ENCODE data around the gene SAMM50. TPM values are rescaled to one million over a fixed set of nuclear protein-coding genes. Genes with fewer than 3 reads are reported as not detected.

Gene SAMM50
- total RNA-seq, 1 experiment from 2014 or later = 40.8 TPM

- no peak for TF ChIP-seq REST (IDR thresholded peaks at IDR 0.05; ENCODE audit: low read depth)
- TF ChIP-seq JUND (IDR thresholded peaks at IDR 0.05) = peak; percentile 65
- TF ChIP-seq ZNF274 (IDR thresholded peaks at IDR 0.05; ENCODE audit: low read depth, low read length) = no peak
- no peak for TF ChIP-seq EZH2 (IDR thresholded peaks at IDR 0.05)
- TF ChIP-seq SP1 (IDR thresholded peaks at IDR 0.05; ENCODE audit: low read depth) = peak; percentile 26; the same call in 1 of the 2 replicates
- no peak for TF ChIP-seq ELF1 (IDR thresholded peaks at IDR 0.05; ENCODE audit: borderline replicate concordance, low read depth)
- TF ChIP-seq CBX3 (IDR thresholded peaks at IDR 0.05; ENCODE audit: low read depth) = no peak
- no peak for TF ChIP-seq CEBPB (IDR thresholded peaks at IDR 0.05; ENCODE audit: low read depth)
Observed at GRCh38 chr22:43921370-43921769, 33.9 kb upstream of the SAMM50 start (continued).

- Histone ChIP-seq H3K4me2 (ENCODE audit: low read length) (peak overlapping the region; percentile 76), H3K4me3 (replicated peaks in 1 of 2; ENCODE audit: low read depth in 1 of 2, low read length in 2 of 2) (peak overlapping the region in 1 of 2 experiments; percentile 37; a peak in 1 of 4 replicates), H4K20me1 (ENCODE audit: insufficient read depth) (no peaks in the 10 kb centered on the region), H3K4me1 (ENCODE audit: control insufficient read depth in 1 of 2, insufficient read depth in 2 of 2, low read length in 2 of 2) (peaks cover 40 to 46% of the 10 kb centered on the region in 2 experiments), H3K79me2 (ENCODE audit: insufficient read depth, low read length) (no peaks in the 10 kb centered on the region), H3K9me2 (ENCODE audit: insufficient read depth) (no peaks in the 10 kb centered on the region), H3K36me3 (ENCODE audit: control insufficient read depth in 1 of 2, insufficient read depth in 2 of 2, low read length in 2 of 2) (no peaks in the 10 kb centered on the region), H3K27ac (ENCODE audit: low read depth, low read length) (no peak overlapping the region), H3K9me3 (ENCODE audit: control insufficient read depth in 1 of 2, insufficient read depth in 1 of 2, low read depth in 1 of 2, low read length in 2 of 2) (no peaks in the 10 kb centered on the region), H3K9ac (ENCODE audit: low read length) (no peak overlapping the region), H3K27me3 (ENCODE audit: insufficient read depth, low read length) (no peaks in the 10 kb centered on the region), H2AFZ (ENCODE audit: low read depth, low read length, poor library complexity, severe bottlenecking) (no peak overlapping the region)
- CTCF ChIA-PET = interaction anchor here (1.0 to 1.7 kb wide), 3 partner anchors 19 to 39 kb away, joined by 4 to 8 read pairs (median 5); no protein-coding TSS in a partner anchor
- intact Hi-C loops (cut with micrococcal nuclease) = no loop called here
- RAD21 ChIA-PET (ENCODE audit: low non-redundant PET in 1 of 2, low total read pairs in 2 of 2, uncharacterized antibody in 2 of 2, unreplicated experiment in 2 of 2) = no interaction called here
- no TSS peak for BruUV-seq (replicated peaks)
- TF ChIP-seq RAD21 (IDR thresholded peaks at IDR 0.05; ENCODE audit: low read depth) = no peak
- peak in 2 of 3 experiments; percentile 10 to 43; a peak in 2 of 6 replicates for TF ChIP-seq CTCF (IDR thresholded peaks at IDR 0.05 in 2 of 3, conservative IDR thresholded peaks at IDR 0.05 in 1 of 3; ENCODE audit: borderline replicate concordance in 1 of 3, insufficient read depth in 1 of 3, low read depth in 2 of 3, low read length in 2 of 3)
- ATAC-seq (no peak), DNase-seq (ENCODE audit: low read depth, low spot score) (no peak)
- POLR2A ChIA-PET = interaction anchor here (1.1 kb wide), 1 partner anchor 30 kb away, joined by 3 read pairs; no protein-coding TSS in a partner anchor
Observed at GRCh38 chr22:43922123-43922522, 33.1 kb upstream of the SAMM50 start.
